Uterus (tissue), 2 donors: ENCODE data around the gene CRMP1.

Experiments
- POLR2A ChIP-seq, 2 donors: fragments of 450-650 bp; IDR thresholded peaks; one replicate each; pipeline ENCODE4 v1.6.1; 2016; ENCODE audit warnings: antibody characterized with exemption in 2 of 2, mild to moderate bottlenecking in 1 of 2, moderate library complexity in 1 of 2
- TF ChIP-seq, protein P1 (sequence below), 4 experiments: fragments of 200-600 bp in 2 of 4; fragments of 450-650 bp in 2 of 4; sonication (generic) in 2 of 4; IDR thresholded peaks; one replicate each; pipeline ENCODE4 v1.5.1; 2016 to 2019; ENCODE audit warnings: antibody characterized with exemption in 4 of 4, mild to moderate bottlenecking in 2 of 4, moderate library complexity in 1 of 4

DNA sequence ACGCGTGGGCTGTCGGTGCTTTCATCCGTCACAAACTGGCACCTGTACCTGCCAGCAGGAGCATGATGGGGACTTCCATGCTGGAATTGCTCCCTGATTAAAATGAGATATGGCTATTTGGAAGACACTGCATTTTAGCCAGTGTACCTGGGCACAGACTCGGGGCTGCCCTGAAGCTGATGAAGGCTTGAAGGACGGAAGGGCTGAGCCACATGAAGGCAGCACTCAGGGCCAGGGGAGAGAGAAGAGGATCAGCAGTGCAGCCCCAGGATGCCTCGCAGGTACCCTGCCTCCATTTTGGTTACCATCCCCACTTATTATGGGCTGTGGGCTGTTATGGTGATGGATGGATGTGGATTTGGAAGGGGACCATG lies 79.0 kb downstream of the CRMP1 start:
- TF ChIP-seq, protein P1, sequence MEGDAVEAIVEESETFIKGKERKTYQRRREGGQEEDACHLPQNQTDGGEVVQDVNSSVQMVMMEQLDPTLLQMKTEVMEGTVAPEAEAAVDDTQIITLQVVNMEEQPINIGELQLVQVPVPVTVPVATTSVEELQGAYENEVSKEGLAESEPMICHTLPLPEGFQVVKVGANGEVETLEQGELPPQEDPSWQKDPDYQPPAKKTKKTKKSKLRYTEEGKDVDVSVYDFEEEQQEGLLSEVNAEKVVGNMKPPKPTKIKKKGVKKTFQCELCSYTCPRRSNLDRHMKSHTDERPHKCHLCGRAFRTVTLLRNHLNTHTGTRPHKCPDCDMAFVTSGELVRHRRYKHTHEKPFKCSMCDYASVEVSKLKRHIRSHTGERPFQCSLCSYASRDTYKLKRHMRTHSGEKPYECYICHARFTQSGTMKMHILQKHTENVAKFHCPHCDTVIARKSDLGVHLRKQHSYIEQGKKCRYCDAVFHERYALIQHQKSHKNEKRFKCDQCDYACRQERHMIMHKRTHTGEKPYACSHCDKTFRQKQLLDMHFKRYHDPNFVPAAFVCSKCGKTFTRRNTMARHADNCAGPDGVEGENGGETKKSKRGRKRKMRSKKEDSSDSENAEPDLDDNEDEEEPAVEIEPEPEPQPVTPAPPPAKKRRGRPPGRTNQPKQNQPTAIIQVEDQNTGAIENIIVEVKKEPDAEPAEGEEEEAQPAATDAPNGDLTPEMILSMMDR (IDR thresholded peaks at IDR 0.05): no peak
- TF ChIP-seq POLR2A (IDR thresholded peaks at IDR 0.05): no peak
